ENCODE measurements around the gene SGMS1. TPM values are rescaled to one million over a fixed set of nuclear protein-coding genes. Genes with fewer than 3 reads are reported as not detected.
"Not testable (repeated sequence)": the region's sequence is repeated elsewhere in the genome, so short reads cannot be mapped to it uniquely, and the experiment has no call there.

Gene SGMS1
- total RNA-seq, 1 experiment from 2014 or later, result 19.7 TPM

DNA sequence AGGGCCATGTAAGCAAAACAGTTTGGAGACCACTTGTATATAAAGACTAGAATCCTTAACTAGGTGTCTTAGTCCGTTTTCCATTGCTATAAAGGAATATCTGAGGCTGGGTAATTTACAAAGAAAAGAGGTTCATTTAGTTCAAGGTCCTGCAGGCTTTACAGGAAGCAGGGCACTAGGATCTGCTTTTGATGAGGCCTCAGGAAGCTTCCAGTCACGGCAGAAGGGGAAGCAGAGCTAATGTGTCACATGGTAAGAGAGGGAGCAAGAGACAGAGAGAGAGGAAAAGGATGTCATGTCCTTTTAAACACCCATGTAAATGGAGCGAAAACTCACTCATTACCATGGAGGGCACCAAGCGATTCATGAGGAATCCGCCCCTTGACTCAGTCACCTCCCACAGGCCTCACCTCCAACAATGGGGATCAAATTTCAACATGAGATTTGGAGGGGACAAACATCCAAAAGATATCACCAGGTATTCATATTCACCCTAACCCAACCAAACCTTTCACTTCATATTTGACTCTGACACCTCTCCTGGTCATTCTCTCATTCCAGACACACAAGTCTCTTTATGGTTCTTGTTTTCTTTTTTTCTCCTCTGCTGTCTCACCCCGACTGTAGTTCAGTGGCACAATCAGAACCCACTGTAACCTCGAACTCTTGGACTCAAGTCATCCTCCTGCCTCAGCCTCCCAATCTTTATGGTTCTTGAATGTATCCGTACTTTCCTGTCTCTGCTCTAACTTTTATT lies 342.4 kb downstream of the SGMS1 start:
- no peak overlapping the region for H3K4me3 ChIP-seq
- no peaks in the 10 kb centered on the region for H3K36me3 ChIP-seq
- no peak for DNase-seq
- no peaks in the 10 kb centered on the region for H3K9me3 ChIP-seq
- no peaks in the 10 kb centered on the region for H3K27me3 ChIP-seq

DNA sequence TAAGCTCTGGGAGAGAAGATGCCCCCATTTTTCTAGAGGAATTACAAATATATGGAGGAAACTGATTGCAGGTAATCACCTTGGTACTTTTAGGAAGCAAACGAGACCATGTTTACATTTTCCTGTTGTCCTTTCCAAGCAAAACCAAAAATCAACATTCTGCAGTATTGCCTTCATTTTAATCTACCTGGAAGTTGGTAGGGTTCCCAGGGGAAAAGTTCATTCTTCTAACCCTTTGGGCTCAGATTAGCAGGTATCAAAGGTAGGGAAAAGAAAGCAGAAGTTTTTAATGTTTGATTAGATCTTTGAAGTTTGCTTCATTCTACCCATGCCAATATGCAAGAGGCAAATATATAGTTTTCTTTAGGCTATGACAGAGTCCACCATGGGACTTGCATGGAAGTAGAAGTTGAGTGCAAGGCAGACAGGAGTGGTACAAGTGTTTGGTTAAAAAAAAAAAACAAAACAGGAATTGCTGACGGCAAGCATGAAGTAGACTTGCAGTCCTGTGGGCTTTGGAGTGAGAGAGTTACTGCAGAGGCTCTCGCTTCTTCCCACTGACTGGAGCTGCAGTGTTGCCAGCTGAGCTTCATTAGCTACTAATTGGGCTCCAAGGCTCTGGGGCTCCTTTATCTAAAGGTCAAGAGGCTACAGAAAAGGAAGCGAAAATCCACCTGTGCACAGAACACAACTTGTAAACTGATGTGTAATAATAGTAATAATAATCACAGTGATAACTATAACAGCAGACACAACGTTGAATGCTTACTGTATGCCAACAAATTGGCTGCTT lies 343.5 kb downstream of the SGMS1 start:
- H3K36me3 ChIP-seq, result no peaks in the 10 kb centered on the region
- H3K27me3 ChIP-seq, result no peaks in the 10 kb centered on the region
- DNase-seq, result no peak
- H3K9me3 ChIP-seq, result no peaks in the 10 kb centered on the region
- no peak overlapping the region for H3K4me3 ChIP-seq

DNA sequence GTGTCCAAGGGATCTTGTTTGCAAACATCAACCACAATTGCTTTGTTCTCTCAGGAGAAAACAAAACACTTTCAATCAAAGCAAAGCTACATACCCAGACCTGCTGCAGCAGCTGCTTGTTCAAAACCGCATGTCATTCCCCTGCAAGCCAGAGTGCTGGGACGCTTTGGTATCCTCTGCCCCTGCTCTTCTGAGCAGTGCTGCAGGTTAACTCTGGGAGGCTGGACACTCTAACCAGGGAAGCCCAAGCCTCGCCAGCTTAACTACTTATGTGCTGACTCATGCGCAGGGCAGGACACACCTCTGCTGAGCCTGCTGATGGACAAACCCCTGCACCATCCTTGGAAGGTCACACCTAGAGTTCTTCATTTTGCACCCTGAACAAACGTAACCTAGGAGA lies 344.3 kb downstream of the SGMS1 start:
- DNase-seq, result no peak

DNA sequence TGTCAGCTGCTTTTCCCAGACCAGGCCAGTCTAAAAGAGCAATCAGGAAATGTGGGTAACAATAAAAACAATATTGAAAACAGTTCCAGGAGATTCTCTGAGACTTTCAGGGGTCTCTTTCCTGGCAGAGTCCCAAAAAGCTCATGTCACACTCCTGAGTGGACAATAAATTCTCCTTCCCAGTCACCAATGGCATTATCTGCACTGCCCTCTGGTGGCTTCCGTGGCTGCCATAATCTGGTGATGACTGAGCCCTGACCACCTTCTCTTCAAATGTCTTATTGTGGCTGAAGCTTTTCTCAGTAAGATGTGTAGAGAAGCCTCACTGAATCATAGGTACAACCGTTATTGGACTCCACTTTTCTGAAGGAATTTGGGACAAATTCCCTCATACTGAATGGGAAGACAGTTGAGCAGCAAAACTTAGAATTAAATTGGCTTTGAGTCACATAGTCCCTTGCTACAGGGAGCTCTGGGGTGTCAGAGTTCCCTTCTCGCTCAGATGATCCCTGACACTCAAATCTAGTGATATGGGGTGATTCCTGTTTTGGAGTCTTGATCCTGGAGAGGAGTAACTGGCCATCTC lies 348.0 kb downstream of the SGMS1 start:
- no peaks in the 10 kb centered on the region for H3K36me3 ChIP-seq
- no peaks in the 10 kb centered on the region for H3K9me3 ChIP-seq
- H3K27me3 ChIP-seq, result no peaks in the 10 kb centered on the region
- peak; percentile 11 for DNase-seq
- H3K4me3 ChIP-seq, result no peak overlapping the region

More for the DNA sequence above, 344.3 kb downstream of the SGMS1 start:
- no peak overlapping the region for H3K4me3 ChIP-seq
- H3K9me3 ChIP-seq, result no peaks in the 10 kb centered on the region
- H3K36me3 ChIP-seq, result no peaks in the 10 kb centered on the region
- no peaks in the 10 kb centered on the region for H3K27me3 ChIP-seq

DNA sequence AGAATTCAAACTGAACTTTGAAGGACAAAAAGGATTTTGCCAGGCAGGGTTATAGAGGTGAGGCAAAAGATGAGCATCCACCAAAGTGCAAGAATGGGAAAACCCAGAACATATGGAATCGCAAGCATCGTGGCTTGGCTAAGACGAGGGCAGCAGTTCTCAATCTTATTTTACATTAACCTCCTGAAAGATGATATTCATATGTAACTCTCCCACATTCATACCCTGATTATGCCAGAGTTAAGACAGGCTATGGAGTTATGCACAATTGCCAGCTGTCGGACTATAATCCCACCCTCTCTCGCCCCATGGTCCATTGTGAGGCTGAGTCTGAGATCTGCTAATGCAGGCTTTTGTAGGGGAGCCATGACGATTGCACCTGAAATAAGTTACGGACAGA lies 351.2 kb downstream of the SGMS1 start:
- no peak overlapping the region for H3K4me3 ChIP-seq
- H3K9me3 ChIP-seq, result no peaks in the 10 kb centered on the region
- no peaks in the 10 kb centered on the region for H3K27me3 ChIP-seq
- DNase-seq, result no peak
- H3K36me3 ChIP-seq, result no peaks in the 10 kb centered on the region

DNA sequence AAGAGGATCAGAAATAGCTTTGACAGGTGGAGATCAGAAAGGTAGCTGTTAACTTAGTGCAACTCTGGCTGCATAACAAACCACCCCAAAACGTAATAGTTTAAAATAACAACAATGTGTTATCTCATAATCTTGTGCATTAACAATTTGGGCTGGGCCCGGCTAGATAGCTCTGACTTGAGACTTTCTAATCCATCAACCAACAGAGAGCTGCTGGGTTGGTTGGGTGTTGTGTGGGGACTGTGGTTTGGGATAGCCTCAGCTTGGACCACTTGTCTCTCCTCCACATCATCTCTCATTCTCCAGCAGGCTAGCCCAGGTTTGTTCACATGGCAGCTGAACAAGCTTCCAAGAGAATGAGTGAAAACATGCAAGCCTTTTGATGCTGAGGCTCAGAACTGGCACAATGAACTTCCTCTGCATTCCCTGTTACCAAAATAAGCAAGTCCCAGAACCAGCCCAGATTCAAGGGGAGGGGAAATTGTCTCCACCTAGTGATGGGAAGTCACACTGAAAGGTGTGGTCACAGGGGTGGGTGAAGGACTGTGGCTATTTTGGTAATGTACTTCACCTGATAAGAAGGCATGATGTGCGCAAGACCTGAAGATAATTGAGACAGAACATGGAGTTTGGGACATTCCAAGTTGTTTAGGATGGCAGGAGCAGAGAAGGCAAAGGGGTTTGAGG lies 352.0 kb downstream of the SGMS1 start:
- Histone ChIP-seq H3K27me3 (no peaks in the 10 kb centered on the region), H3K36me3 (no peaks in the 10 kb centered on the region), H3K9me3 (no peaks in the 10 kb centered on the region), H3K4me3 (no peak overlapping the region)
- DNase-seq, result no peak

DNA sequence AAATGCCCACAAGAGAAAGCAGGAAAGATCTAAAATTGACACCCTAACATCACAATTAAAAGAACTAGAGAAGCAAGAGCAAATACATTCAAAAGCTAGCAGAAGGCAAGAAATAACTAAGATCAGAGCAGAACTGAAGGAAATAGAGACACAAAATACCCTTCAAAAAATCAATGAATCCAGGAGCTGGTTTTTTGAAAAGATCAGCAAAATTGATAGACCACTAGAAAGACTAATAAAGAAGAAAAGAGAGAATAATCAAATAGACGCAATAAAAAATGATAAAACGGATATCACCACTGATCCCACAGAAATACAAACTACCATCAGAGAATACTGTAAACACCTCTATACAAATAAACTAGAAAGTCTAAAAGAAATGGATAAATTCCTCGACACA lies 355.9 kb downstream of the SGMS1 start:
- not testable (repeated sequence) for H3K36me3 ChIP-seq, DNase-seq, H3K4me3 ChIP-seq, H3K27me3 ChIP-seq, H3K9me3 ChIP-seq

DNA sequence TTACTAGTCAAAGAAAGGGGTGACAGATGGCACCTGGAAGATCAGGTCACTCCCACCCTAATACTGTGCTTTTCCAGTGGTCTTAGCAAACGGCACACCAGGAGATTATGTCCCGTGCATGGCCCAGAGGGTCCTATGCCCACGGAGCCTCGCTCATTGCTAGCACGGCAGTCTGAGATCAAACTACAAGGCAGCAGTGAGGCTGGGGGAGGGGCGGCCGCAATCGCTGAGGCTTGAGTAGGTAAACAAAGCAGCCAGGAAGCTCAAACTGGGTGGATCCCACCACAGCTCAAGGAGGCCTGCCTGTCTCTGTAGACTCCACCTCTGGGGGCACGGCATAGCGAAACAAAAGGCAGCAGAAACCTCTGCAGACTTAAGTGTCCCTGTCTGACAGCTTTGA lies 361.1 kb downstream of the SGMS1 start:
- not testable (repeated sequence) for H3K9me3 ChIP-seq, H3K27me3 ChIP-seq, H3K36me3 ChIP-seq, DNase-seq, H3K4me3 ChIP-seq

DNA sequence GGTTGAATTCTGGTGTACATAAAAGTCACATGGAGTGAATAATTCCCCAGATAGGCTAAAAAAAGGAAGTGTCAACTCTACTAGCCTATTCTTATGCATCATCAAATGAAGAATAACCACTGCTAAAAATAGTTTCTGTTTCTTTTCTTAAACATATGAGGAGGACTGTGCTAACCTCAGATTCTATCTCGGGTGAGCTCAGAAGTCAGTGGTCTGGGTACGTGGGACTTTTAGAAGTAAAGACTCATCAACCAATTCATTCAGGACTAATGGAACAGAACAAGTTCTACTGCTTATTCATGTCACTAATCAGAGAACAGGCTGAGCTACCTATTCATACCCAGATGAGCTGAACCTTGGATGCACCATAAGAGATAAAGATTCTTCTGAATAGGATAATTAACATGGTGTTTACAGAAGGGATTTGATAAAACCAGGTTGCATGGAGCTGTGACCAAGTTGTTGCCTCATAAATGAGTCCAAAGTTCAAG lies 362.9 kb downstream of the SGMS1 start:
- peaks cover 5% of the 10 kb centered on the region for H3K27me3 ChIP-seq
- H3K9me3 ChIP-seq, result no peaks in the 10 kb centered on the region
- no peaks in the 10 kb centered on the region for H3K36me3 ChIP-seq
- no peak for DNase-seq
- no peak overlapping the region for H3K4me3 ChIP-seq

Other genes starting within 250 kb of the SGMS1 start
- 0.43 and 0.64 TPM in 2 replicates for gene ASAH2B, start 116.0 kb upstream of the SGMS1 start, total RNA-seq (2014; rRNA removed; shearing (Covaris generic); ENCODE audit: low replicate concordance)